H1 (cell line): ENCODE results near the gene AK5. TPM values are rescaled to one million over a fixed set of nuclear protein-coding genes. Genes with fewer than 3 reads are reported as not detected.

Source experiments
- CTCF ChIP-seq, 3 experiments: IDR thresholded peaks; 1 replicate in 2 of 3; 2 replicates in 1 of 3; pipeline versions ENCODE4 v1.5.1 to v1.6.1; 2011; ENCODE audit warnings: low read length in 3 of 3, mild to moderate bottlenecking in 3 of 3, inconsistent platforms in 2 of 3, low read depth in 1 of 3, moderate library complexity in 1 of 3; ENCODE audit not compliant: insufficient read depth in 1 of 3; ENCODE audit errors: control extremely low read depth in 1 of 3
- TCF12 ChIP-seq: IDR thresholded peaks from 2 replicates; pipeline ENCODE4 v1.6.1; 2011; ENCODE audit warnings: low read depth, mild to moderate bottlenecking, low read length
- polyA plus RNA-seq, 7 experiments: library from polyadenylated mRNA; depleted of rRNA in 3 of 7; stranded (reverse) in 5 of 7; unstranded in 2 of 7; fragments of >200 nt in 5 of 7; fragments of 200-250 nt in 2 of 7; gene quantifications; 1 replicate in 5 of 7; 2 replicates in 1 of 7; 4 replicates in 1 of 7; pipeline versions ENCODE4 v1.2.1 to v1.2.3, GENCODE V29; 2011 to 2013; ENCODE audit warnings: missing spikeins in 2 of 7, mixed read lengths in 2 of 7
- total RNA-seq: library from RNA; stranded (reverse); fragmentation: NEBNext Ultra II Directional; extraction: Animal tissue kit (Norgen Biotek cat#: 25700); gene quantifications from 2 replicates; pipeline ENCODE4 v1.2.1, GENCODE V29; 2021
- TF ChIP-seq, protein P1 (sequence below): fragments of 300-600 bp; sonication (generic); IDR thresholded peaks from 2 replicates; pipeline ENCODE4 v1.7.1; 2012; ENCODE audit warnings: low read length, moderate library complexity, mild to moderate bottlenecking, inconsistent platforms; ENCODE audit not compliant: insufficient replicate concordance

The AK5 gene
- total and polyA plus RNA-seq, 2 of the 8 experiments (the other 6 are each of a cell fraction or from before 2014, with no cell fraction given): 2.0 to 7.1 TPM

- TF ChIP-seq, protein P1, sequence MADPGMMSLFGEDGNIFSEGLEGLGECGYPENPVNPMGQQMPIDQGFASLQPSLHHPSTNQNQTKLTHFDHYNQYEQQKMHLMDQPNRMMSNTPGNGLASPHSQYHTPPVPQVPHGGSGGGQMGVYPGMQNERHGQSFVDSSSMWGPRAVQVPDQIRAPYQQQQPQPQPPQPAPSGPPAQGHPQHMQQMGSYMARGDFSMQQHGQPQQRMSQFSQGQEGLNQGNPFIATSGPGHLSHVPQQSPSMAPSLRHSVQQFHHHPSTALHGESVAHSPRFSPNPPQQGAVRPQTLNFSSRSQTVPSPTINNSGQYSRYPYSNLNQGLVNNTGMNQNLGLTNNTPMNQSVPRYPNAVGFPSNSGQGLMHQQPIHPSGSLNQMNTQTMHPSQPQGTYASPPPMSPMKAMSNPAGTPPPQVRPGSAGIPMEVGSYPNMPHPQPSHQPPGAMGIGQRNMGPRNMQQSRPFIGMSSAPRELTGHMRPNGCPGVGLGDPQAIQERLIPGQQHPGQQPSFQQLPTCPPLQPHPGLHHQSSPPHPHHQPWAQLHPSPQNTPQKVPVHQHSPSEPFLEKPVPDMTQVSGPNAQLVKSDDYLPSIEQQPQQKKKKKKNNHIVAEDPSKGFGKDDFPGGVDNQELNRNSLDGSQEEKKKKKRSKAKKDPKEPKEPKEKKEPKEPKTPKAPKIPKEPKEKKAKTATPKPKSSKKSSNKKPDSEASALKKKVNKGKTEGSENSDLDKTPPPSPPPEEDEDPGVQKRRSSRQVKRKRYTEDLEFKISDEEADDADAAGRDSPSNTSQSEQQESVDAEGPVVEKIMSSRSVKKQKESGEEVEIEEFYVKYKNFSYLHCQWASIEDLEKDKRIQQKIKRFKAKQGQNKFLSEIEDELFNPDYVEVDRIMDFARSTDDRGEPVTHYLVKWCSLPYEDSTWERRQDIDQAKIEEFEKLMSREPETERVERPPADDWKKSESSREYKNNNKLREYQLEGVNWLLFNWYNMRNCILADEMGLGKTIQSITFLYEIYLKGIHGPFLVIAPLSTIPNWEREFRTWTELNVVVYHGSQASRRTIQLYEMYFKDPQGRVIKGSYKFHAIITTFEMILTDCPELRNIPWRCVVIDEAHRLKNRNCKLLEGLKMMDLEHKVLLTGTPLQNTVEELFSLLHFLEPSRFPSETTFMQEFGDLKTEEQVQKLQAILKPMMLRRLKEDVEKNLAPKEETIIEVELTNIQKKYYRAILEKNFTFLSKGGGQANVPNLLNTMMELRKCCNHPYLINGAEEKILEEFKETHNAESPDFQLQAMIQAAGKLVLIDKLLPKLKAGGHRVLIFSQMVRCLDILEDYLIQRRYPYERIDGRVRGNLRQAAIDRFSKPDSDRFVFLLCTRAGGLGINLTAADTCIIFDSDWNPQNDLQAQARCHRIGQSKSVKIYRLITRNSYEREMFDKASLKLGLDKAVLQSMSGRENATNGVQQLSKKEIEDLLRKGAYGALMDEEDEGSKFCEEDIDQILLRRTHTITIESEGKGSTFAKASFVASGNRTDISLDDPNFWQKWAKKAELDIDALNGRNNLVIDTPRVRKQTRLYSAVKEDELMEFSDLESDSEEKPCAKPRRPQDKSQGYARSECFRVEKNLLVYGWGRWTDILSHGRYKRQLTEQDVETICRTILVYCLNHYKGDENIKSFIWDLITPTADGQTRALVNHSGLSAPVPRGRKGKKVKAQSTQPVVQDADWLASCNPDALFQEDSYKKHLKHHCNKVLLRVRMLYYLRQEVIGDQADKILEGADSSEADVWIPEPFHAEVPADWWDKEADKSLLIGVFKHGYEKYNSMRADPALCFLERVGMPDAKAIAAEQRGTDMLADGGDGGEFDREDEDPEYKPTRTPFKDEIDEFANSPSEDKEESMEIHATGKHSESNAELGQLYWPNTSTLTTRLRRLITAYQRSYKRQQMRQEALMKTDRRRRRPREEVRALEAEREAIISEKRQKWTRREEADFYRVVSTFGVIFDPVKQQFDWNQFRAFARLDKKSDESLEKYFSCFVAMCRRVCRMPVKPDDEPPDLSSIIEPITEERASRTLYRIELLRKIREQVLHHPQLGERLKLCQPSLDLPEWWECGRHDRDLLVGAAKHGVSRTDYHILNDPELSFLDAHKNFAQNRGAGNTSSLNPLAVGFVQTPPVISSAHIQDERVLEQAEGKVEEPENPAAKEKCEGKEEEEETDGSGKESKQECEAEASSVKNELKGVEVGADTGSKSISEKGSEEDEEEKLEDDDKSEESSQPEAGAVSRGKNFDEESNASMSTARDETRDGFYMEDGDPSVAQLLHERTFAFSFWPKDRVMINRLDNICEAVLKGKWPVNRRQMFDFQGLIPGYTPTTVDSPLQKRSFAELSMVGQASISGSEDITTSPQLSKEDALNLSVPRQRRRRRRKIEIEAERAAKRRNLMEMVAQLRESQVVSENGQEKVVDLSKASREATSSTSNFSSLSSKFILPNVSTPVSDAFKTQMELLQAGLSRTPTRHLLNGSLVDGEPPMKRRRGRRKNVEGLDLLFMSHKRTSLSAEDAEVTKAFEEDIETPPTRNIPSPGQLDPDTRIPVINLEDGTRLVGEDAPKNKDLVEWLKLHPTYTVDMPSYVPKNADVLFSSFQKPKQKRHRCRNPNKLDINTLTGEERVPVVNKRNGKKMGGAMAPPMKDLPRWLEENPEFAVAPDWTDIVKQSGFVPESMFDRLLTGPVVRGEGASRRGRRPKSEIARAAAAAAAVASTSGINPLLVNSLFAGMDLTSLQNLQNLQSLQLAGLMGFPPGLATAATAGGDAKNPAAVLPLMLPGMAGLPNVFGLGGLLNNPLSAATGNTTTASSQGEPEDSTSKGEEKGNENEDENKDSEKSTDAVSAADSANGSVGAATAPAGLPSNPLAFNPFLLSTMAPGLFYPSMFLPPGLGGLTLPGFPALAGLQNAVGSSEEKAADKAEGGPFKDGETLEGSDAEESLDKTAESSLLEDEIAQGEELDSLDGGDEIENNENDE: no peak
- TF ChIP-seq CTCF (IDR thresholded peaks at IDR 0.05; ENCODE audit: control extremely low read depth in 1 of 3, insufficient read depth in 1 of 3, low read depth in 1 of 3, low read length in 3 of 3) (no peak), TCF12 (no peak)
- TF ChIP-seq, all 59 proteins: peak for 0
These were observed 35.1 kb downstream of the AK5 start (continued) for GRCh38 chr1:77316966-77317365.
